Spleen (tissue), 7 donors: Measurements from ENCODE around the gene ABCA13.
A peak's percentile ranks its signal among the peaks of the same experiment; 100 is the strongest.

Source experiments
- POLR2A ChIP-seq, 3 donors: fragments of 450-650 bp; IDR thresholded peaks; one replicate each; pipeline ENCODE4 v1.5.1; 2017; ENCODE audit warnings: antibody characterized with exemption in 3 of 3, mild to moderate bottlenecking in 1 of 3
- TF ChIP-seq, protein P1 (sequence below), 11 experiments: fragments of 200-600 bp in 7 of 11; fragments of 450-650 bp in 4 of 11; sonication (generic) in 4 of 11; IDR thresholded peaks in 8 of 11; conservative IDR thresholded peaks in 3 of 11; 1 replicate in 7 of 11; 2 replicates in 4 of 11; pipeline versions ENCODE4 v1.4.0 to v1.8.0; 2016 to 2021; ENCODE audit warnings: antibody characterized with exemption in 11 of 11, inconsistent platforms in 4 of 11, mild to moderate bottlenecking in 1 of 11
- donor health status: DM: no; HTN: no; CAD: no; lungs with moderate emphysema.
- donor health status: DM: no; HTN: no; CAD: no.
- donor health status: DM: no; HTN: no; CAD: no.

DNA sequence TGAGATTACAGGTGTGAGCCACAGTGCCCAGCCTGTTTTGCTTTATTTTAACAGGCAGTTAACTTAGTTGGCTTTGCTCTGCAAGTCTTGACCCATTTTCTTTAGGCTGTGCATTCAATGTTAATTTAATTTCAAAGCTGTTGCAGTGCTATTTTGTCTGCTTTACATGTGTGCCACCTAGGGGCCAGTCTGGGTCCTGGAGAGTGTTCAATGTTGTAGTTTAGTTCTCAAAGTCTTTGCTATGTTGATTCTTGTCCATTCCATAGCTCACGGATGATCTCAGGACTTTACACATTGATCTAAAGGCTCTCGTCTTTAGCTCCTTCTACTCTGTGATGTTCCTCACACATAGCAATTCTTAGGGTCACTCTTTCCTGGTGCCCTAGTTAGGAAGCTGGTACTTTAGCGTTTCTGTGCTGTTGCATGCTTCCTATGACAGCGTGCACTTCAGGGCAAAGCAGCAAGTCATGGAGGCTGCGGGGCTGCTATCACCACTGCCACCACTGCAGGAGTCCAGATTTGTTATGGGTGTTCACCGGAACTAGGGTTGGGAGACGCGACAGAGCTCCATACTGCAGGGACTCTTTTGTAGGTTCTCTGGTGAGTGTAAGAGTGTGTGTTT, 16.4 kb upstream of the ABCA13 start:
- TF ChIP-seq, protein P1, sequence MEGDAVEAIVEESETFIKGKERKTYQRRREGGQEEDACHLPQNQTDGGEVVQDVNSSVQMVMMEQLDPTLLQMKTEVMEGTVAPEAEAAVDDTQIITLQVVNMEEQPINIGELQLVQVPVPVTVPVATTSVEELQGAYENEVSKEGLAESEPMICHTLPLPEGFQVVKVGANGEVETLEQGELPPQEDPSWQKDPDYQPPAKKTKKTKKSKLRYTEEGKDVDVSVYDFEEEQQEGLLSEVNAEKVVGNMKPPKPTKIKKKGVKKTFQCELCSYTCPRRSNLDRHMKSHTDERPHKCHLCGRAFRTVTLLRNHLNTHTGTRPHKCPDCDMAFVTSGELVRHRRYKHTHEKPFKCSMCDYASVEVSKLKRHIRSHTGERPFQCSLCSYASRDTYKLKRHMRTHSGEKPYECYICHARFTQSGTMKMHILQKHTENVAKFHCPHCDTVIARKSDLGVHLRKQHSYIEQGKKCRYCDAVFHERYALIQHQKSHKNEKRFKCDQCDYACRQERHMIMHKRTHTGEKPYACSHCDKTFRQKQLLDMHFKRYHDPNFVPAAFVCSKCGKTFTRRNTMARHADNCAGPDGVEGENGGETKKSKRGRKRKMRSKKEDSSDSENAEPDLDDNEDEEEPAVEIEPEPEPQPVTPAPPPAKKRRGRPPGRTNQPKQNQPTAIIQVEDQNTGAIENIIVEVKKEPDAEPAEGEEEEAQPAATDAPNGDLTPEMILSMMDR (IDR thresholded peaks at IDR 0.05 in 8 of 11, conservative IDR thresholded peaks at IDR 0.05 in 3 of 11) = peak in 6 of 11 experiments; percentile 11 to 43 (median 27)
- TF ChIP-seq POLR2A (IDR thresholded peaks at IDR 0.05) = no peak
